ENCODE results near the gene PHACTR1. TPM values are rescaled to one million over a fixed set of nuclear protein-coding genes. Genes with fewer than 3 reads are reported as not detected.

Gene PHACTR1
- total and polyA plus RNA-seq, 2 donors (not counting 1 experiment from before 2014, with no cell fraction given), result 0.60 to 1.2 TPM

DNA sequence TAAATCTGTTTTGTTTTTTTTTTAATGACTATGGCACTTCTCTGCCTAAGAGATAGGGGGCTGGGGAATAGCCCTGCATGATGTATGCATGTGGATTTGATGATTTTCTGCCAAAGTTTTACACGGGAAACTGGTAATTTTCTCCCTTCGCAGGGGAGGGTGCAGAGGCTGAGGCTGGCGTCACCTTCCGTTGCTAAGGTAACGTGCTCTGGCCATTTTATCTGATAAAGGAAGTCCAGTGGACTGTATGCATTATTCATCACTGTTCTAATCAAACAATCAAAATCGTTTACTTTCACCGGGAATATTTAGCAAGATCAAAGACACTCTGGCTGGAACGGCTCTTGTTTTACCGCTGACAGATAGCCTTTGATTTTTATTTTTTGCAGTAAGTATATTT, 789 bp downstream of the PHACTR1 start:
- no peaks in the 10 kb centered on the region for H3K36me3 ChIP-seq (ENCODE audit: control insufficient read depth, insufficient read depth, low read length)
- no peaks in the 10 kb centered on the region for H3K27me3 ChIP-seq (ENCODE audit: control insufficient read depth, insufficient read depth, low read length)
- no peak overlapping the region for H3K4me3 ChIP-seq (replicated peaks in 1 of 4; ENCODE audit: control extremely low read depth in 1 of 4, insufficient read depth in 1 of 4, low read depth in 3 of 4, low read length in 4 of 4)
- H3K4me1 ChIP-seq (ENCODE audit: control insufficient read depth, extremely low read depth, insufficient read depth, low read length), result no peaks in the 10 kb centered on the region
- H2AFZ ChIP-seq (ENCODE audit: low read length), result no peak overlapping the region
- TF ChIP-seq, protein P1, sequence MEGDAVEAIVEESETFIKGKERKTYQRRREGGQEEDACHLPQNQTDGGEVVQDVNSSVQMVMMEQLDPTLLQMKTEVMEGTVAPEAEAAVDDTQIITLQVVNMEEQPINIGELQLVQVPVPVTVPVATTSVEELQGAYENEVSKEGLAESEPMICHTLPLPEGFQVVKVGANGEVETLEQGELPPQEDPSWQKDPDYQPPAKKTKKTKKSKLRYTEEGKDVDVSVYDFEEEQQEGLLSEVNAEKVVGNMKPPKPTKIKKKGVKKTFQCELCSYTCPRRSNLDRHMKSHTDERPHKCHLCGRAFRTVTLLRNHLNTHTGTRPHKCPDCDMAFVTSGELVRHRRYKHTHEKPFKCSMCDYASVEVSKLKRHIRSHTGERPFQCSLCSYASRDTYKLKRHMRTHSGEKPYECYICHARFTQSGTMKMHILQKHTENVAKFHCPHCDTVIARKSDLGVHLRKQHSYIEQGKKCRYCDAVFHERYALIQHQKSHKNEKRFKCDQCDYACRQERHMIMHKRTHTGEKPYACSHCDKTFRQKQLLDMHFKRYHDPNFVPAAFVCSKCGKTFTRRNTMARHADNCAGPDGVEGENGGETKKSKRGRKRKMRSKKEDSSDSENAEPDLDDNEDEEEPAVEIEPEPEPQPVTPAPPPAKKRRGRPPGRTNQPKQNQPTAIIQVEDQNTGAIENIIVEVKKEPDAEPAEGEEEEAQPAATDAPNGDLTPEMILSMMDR (conservative IDR thresholded peaks at IDR 0.05 in 1 of 2, IDR thresholded peaks at IDR 0.05 in 1 of 2; ENCODE audit: low read depth in 1 of 2, low read length in 2 of 2), result no peak
- TF ChIP-seq EZH2 (IDR thresholded peaks at IDR 0.05; ENCODE audit: low read length, missing control alignments), result no peak
- H3K9ac ChIP-seq (ENCODE audit: insufficient read depth, low read length), result no peak overlapping the region
- DNase-seq (ENCODE audit: low read depth in 2 of 2), result peak in 1 of 2 donors; percentile 52
- H3K79me2 ChIP-seq (ENCODE audit: control insufficient read depth, insufficient read depth, low read length), result no peaks in the 10 kb centered on the region
- no peak overlapping the region for H3K27ac ChIP-seq (ENCODE audit: insufficient read depth, low read length)
- H3K9me3 ChIP-seq (ENCODE audit: control insufficient read depth, insufficient read depth, low read depth, low read length), result no peaks in the 10 kb centered on the region
- no peak overlapping the region for H3K4me2 ChIP-seq (ENCODE audit: extremely low read depth, insufficient read depth, low read length)
- no peaks in the 10 kb centered on the region for H4K20me1 ChIP-seq (ENCODE audit: control insufficient read depth, extremely low read depth, insufficient read depth, low read length)

DNA sequence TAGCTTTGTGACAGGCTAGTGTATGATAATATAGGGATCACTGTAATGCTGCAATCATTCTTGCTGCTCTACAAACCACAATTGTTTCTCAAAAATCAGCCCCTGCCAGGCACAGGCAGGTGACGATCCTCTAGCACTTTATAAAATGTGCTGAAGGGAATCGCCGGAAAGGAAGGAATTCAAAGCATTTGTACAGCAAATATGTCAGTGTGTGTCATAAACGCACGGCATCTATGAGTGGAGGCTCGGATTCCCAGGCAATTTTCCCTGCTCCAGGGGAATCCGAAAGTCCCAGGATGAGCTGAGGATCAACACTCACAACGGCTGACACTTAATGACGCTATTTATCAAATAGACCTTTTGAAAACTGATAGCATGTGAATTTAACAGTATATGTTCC, 1.4 kb downstream of the PHACTR1 start:
- H3K4me2 ChIP-seq (ENCODE audit: extremely low read depth, insufficient read depth, low read length), result no peak overlapping the region
- no peaks in the 10 kb centered on the region for H3K9me3 ChIP-seq (ENCODE audit: control insufficient read depth, insufficient read depth, low read depth, low read length)
- H3K36me3 ChIP-seq (ENCODE audit: control insufficient read depth, insufficient read depth, low read length), result no peaks in the 10 kb centered on the region
- H3K27me3 ChIP-seq (ENCODE audit: control insufficient read depth, insufficient read depth, low read length), result no peaks in the 10 kb centered on the region
- H3K27ac ChIP-seq (ENCODE audit: insufficient read depth, low read length), result no peak overlapping the region
- no peak overlapping the region for H3K4me3 ChIP-seq (replicated peaks in 1 of 4; ENCODE audit: control extremely low read depth in 1 of 4, insufficient read depth in 1 of 4, low read depth in 3 of 4, low read length in 4 of 4)
- TF ChIP-seq, protein P1 (conservative IDR thresholded peaks at IDR 0.05 in 1 of 2, IDR thresholded peaks at IDR 0.05 in 1 of 2; ENCODE audit: low read depth in 1 of 2, low read length in 2 of 2), result no peak
- no peak for TF ChIP-seq EZH2 (IDR thresholded peaks at IDR 0.05; ENCODE audit: low read length, missing control alignments)
- H2AFZ ChIP-seq (ENCODE audit: low read length), result no peak overlapping the region
- H3K4me1 ChIP-seq (ENCODE audit: control insufficient read depth, extremely low read depth, insufficient read depth, low read length), result no peaks in the 10 kb centered on the region
- H3K79me2 ChIP-seq (ENCODE audit: control insufficient read depth, insufficient read depth, low read length), result no peaks in the 10 kb centered on the region
- H3K9ac ChIP-seq (ENCODE audit: insufficient read depth, low read length), result no peak overlapping the region
- H4K20me1 ChIP-seq (ENCODE audit: control insufficient read depth, extremely low read depth, insufficient read depth, low read length), result no peaks in the 10 kb centered on the region
- peak in 1 of 2 donors; percentile 80 for DNase-seq (ENCODE audit: low read depth in 2 of 2)

DNA sequence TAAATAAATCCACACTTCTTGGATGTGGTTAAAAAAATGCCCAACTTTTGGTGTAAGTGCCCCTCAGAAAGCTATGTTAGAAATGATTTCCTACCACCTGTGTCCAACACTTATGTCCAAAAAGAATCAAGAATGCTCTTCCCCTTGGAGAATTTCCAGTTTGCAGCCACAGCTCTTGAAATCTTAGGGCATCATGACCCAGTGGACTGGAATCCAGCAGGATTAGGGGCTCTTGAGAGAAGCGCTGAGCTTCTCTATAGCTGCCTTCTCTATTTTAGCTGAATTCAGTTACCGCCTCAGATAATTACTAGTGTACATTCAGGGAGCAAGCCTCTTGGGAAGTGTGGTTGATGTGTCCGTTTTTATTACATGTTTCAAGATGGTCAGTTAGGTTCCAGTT, 2.5 kb downstream of the PHACTR1 start:
- H3K9ac ChIP-seq (ENCODE audit: insufficient read depth, low read length), result no peak overlapping the region
- TF ChIP-seq, protein P1 (conservative IDR thresholded peaks at IDR 0.05 in 1 of 2, IDR thresholded peaks at IDR 0.05 in 1 of 2; ENCODE audit: low read depth in 1 of 2, low read length in 2 of 2), result no peak
- no peak for TF ChIP-seq EZH2 (IDR thresholded peaks at IDR 0.05; ENCODE audit: low read length, missing control alignments)
- no peak overlapping the region for H3K4me2 ChIP-seq (ENCODE audit: extremely low read depth, insufficient read depth, low read length)
- H2AFZ ChIP-seq (ENCODE audit: low read length), result no peak overlapping the region
- H3K27ac ChIP-seq (ENCODE audit: insufficient read depth, low read length), result no peak overlapping the region
- H3K79me2 ChIP-seq (ENCODE audit: control insufficient read depth, insufficient read depth, low read length), result no peaks in the 10 kb centered on the region
- H3K36me3 ChIP-seq (ENCODE audit: control insufficient read depth, insufficient read depth, low read length), result no peaks in the 10 kb centered on the region
- H3K4me3 ChIP-seq (replicated peaks in 1 of 4; ENCODE audit: control extremely low read depth in 1 of 4, insufficient read depth in 1 of 4, low read depth in 3 of 4, low read length in 4 of 4), result no peak overlapping the region
- H3K4me1 ChIP-seq (ENCODE audit: control insufficient read depth, extremely low read depth, insufficient read depth, low read length), result no peaks in the 10 kb centered on the region
- H3K27me3 ChIP-seq (ENCODE audit: control insufficient read depth, insufficient read depth, low read length), result no peaks in the 10 kb centered on the region
- H3K9me3 ChIP-seq (ENCODE audit: control insufficient read depth, insufficient read depth, low read depth, low read length), result no peaks in the 10 kb centered on the region
- DNase-seq (ENCODE audit: low read depth in 2 of 2), result no peak
- no peaks in the 10 kb centered on the region for H4K20me1 ChIP-seq (ENCODE audit: control insufficient read depth, extremely low read depth, insufficient read depth, low read length)

Data from fibroblast of lung (primary cell).